ENCODE measurements around the gene ST6GALNAC2. TPM values are rescaled to one million over a fixed set of nuclear protein-coding genes. Genes with fewer than 3 reads are reported as not detected.

Gene ST6GALNAC2
- total RNA-seq, 2 experiments from 2014 or later: 0.32 TPM; not detected in 1

GRCh38 chr17:76551685-76552084 lies 34.0 kb downstream of the ST6GALNAC2 start:
- H3K4me1 Mint-ChIP-seq: peaks cover 10% of the 10 kb centered on the region
- H3K27ac Mint-ChIP-seq: no peak overlapping the region
- ATAC-seq: no peak
- no peak overlapping the region for H3K4me3 Mint-ChIP-seq
- H3K27me3 Mint-ChIP-seq: no peaks in the 10 kb centered on the region
- no peaks in the 10 kb centered on the region for H3K36me3 Mint-ChIP-seq (ENCODE audit: low read depth)
- POLR2A ChIA-PET: no interaction called here
- CTCF ChIA-PET: interaction anchor here (0.6 to 1.1 kb wide), 5 partner anchors 12 to 206 kb away, joined by 3 to 4 read pairs (median 3); partner anchors contain the start of gene PRCD
- intact Hi-C loops (cut with DNase I, micrococcal nuclease): no loop called here
- H3K9me3 Mint-ChIP-seq (ENCODE audit: low read depth): no peaks in the 10 kb centered on the region
- DNase-seq: no peak

- Mint-ChIP-seq H3K9me3 (ENCODE audit: low read depth) (no peaks in the 10 kb centered on the region), H3K27ac (no peak overlapping the region), H3K27me3 (no peaks in the 10 kb centered on the region), H3K4me3 (no peak overlapping the region), H3K4me1 (peaks cover 6% of the 10 kb centered on the region), H3K36me3 (ENCODE audit: low read depth) (no peaks in the 10 kb centered on the region)
- no peak for ATAC-seq
- POLR2A ChIA-PET: no interaction called here
- CTCF ChIA-PET: interaction anchor here (0.6 to 1.1 kb wide), 4 partner anchors 11 to 205 kb away, joined by 3 to 4 read pairs (median 3); partner anchors contain the start of gene PRCD
- no peak for DNase-seq
- intact Hi-C loops (cut with DNase I, micrococcal nuclease): no loop called here
These were observed 34.7 kb downstream of the ST6GALNAC2 start for GRCh38 chr17:76550712-76551615.

GRCh38 chr17:76549539-76549938 lies 36.1 kb downstream of the ST6GALNAC2 start:
- CTCF ChIA-PET: interaction anchor here (0.8 to 1.8 kb wide), 3 partner anchors 8 to 21 kb away, joined by 3 to 7 read pairs (median 3); no protein-coding TSS in a partner anchor
- ATAC-seq: no peak
- Mint-ChIP-seq H3K9me3 (ENCODE audit: low read depth) (no peaks in the 10 kb centered on the region), H3K4me3 (no peak overlapping the region), H3K27ac (no peak overlapping the region), H3K27me3 (no peaks in the 10 kb centered on the region), H3K4me1 (peaks cover 4% of the 10 kb centered on the region), H3K36me3 (ENCODE audit: low read depth) (no peaks in the 10 kb centered on the region)
- intact Hi-C loops (cut with DNase I, micrococcal nuclease): no loop called here
- no peak for DNase-seq
- POLR2A ChIA-PET: interaction anchor here (0.6 kb wide), 1 partner anchor 115 kb away, joined by 3 read pairs; no protein-coding TSS in a partner anchor

GRCh38 chr17:76549215-76549518 lies 36.5 kb downstream of the ST6GALNAC2 start:
- Mint-ChIP-seq H3K27me3 (no peaks in the 10 kb centered on the region), H3K36me3 (ENCODE audit: low read depth) (no peaks in the 10 kb centered on the region), H3K9me3 (ENCODE audit: low read depth) (no peaks in the 10 kb centered on the region), H3K27ac (no peak overlapping the region), H3K4me3 (no peak overlapping the region), H3K4me1 (peaks cover 4% of the 10 kb centered on the region)
- no peak for DNase-seq
- ChIA-PET CTCF (interaction anchor here (0.8 to 1.8 kb wide), 3 partner anchors 8 to 21 kb away, joined by 3 to 7 read pairs (median 3); no protein-coding TSS in a partner anchor), POLR2A (interaction anchor here (0.6 kb wide), 1 partner anchor 115 kb away, joined by 3 read pairs; no protein-coding TSS in a partner anchor)
- intact Hi-C loops (cut with DNase I, micrococcal nuclease): no loop called here
- no peak for ATAC-seq

- CTCF ChIA-PET: interaction anchor here (0.6 to 1.8 kb wide), 5 partner anchors 9 to 45 kb away, joined by 3 to 7 read pairs (median 3); partner anchors contain the start of gene ST6GALNAC2
- DNase-seq (no peak), ATAC-seq (no peak)
- POLR2A ChIA-PET: no interaction called here
- peaks cover 6% of the 10 kb centered on the region for H3K27me3 Mint-ChIP-seq
- intact Hi-C loops (cut with DNase I, micrococcal nuclease): no loop called here
- no peaks in the 10 kb centered on the region for H3K9me3 Mint-ChIP-seq (ENCODE audit: low read depth)
- no peak overlapping the region for H3K4me3 Mint-ChIP-seq
- no peaks in the 10 kb centered on the region for H3K36me3 Mint-ChIP-seq (ENCODE audit: low read depth)
- peaks cover 4% of the 10 kb centered on the region for H3K4me1 Mint-ChIP-seq
- no peak overlapping the region for H3K27ac Mint-ChIP-seq
These were observed 37.1 kb downstream of the ST6GALNAC2 start for GRCh38 chr17:76548378-76549214.

- H3K27ac Mint-ChIP-seq: no peak overlapping the region
- intact Hi-C loops (cut with DNase I, micrococcal nuclease): loop anchor here (1.0 kb wide), 1 partner anchor 24 kb away; no protein-coding TSS in a partner anchor
- no peak overlapping the region for H3K4me3 Mint-ChIP-seq
- ChIA-PET CTCF (interaction anchor here (1.8 to 3.0 kb wide), 3 partner anchors 9 to 24 kb away, joined by 7 to 16 read pairs (median 11); no protein-coding TSS in a partner anchor), POLR2A (no interaction called here)
- H3K36me3 Mint-ChIP-seq (ENCODE audit: low read depth): no peaks in the 10 kb centered on the region
- H3K27me3 Mint-ChIP-seq: peaks cover 7% of the 10 kb centered on the region
- ATAC-seq (no peak), DNase-seq (no peak)
- H3K9me3 Mint-ChIP-seq (ENCODE audit: low read depth): no peaks in the 10 kb centered on the region
- H3K4me1 Mint-ChIP-seq: peaks cover 4% of the 10 kb centered on the region
These were observed 37.9 kb downstream of the ST6GALNAC2 start for GRCh38 chr17:76547642-76548202.

GRCh38 chr17:76547183-76547641 lies 38.4 kb downstream of the ST6GALNAC2 start:
- ChIA-PET CTCF (interaction anchor here (0.9 to 3.0 kb wide), 7 partner anchors 10 to 166 kb away, joined by 3 to 16 read pairs (median 3); no protein-coding TSS in a partner anchor), POLR2A (interaction anchor here (0.8 kb wide), 1 partner anchor 20 kb away, joined by 3 read pairs; no protein-coding TSS in a partner anchor)
- H3K9me3 Mint-ChIP-seq (ENCODE audit: low read depth): no peaks in the 10 kb centered on the region
- ATAC-seq: peak; percentile 81
- DNase-seq: peak; percentile 70
- intact Hi-C loops (cut with DNase I, micrococcal nuclease): loop anchor here (1.0 kb wide), 1 partner anchor 24 kb away; no protein-coding TSS in a partner anchor
- H3K4me1 Mint-ChIP-seq: peaks cover 4% of the 10 kb centered on the region
- H3K36me3 Mint-ChIP-seq (ENCODE audit: low read depth): no peaks in the 10 kb centered on the region
- H3K4me3 Mint-ChIP-seq: no peak overlapping the region
- peaks cover 10% of the 10 kb centered on the region for H3K27me3 Mint-ChIP-seq
- H3K27ac Mint-ChIP-seq: no peak overlapping the region

- DNase-seq (no peak), ATAC-seq (no peak)
- intact Hi-C loops (cut with DNase I, micrococcal nuclease): loop anchor here (1.0 kb wide), 1 partner anchor 23 kb away; no protein-coding TSS in a partner anchor
- Mint-ChIP-seq H3K9me3 (ENCODE audit: low read depth) (no peaks in the 10 kb centered on the region), H3K4me1 (peaks cover 4% of the 10 kb centered on the region), H3K27ac (no peak overlapping the region), H3K36me3 (ENCODE audit: low read depth) (no peaks in the 10 kb centered on the region), H3K27me3 (peaks cover 13% of the 10 kb centered on the region), H3K4me3 (no peak overlapping the region)
- ChIA-PET POLR2A (interaction anchor here (0.8 kb wide), 1 partner anchor 19 kb away, joined by 3 read pairs; no protein-coding TSS in a partner anchor), CTCF (interaction anchor here (0.6 to 3.0 kb wide), 8 partner anchors 10 to 183 kb away, joined by 3 to 16 read pairs (median 3); no protein-coding TSS in a partner anchor)
These were observed 39.0 kb downstream of the ST6GALNAC2 start for GRCh38 chr17:76546556-76547182.

GRCh38 chr17:76545918-76546555 lies 39.6 kb downstream of the ST6GALNAC2 start:
- DNase-seq: no peak
- intact Hi-C loops (cut with DNase I, micrococcal nuclease): no loop called here
- Mint-ChIP-seq H3K36me3 (ENCODE audit: low read depth) (no peaks in the 10 kb centered on the region), H3K4me1 (peaks cover 3% of the 10 kb centered on the region), H3K9me3 (ENCODE audit: low read depth) (no peaks in the 10 kb centered on the region), H3K4me3 (no peak overlapping the region), H3K27ac (no peak overlapping the region), H3K27me3 (peaks cover 16% of the 10 kb centered on the region)
- CTCF ChIA-PET: interaction anchor here (0.6 to 3.0 kb wide), 9 partner anchors 11 to 183 kb away, joined by 3 to 16 read pairs (median 3); no protein-coding TSS in a partner anchor
- ATAC-seq: no peak
- POLR2A ChIA-PET: interaction anchor here (1.0 kb wide), 1 partner anchor 21 kb away, joined by 5 read pairs; no protein-coding TSS in a partner anchor

Measured in activated CD4-positive, alpha-beta T cell treated with anti-CD3 and anti-CD28 coated beads for 36 hours (primary cell).